Measurements from ENCODE around the gene TESK1.

Gene TESK1

GRCh38 chr9:35558185-35558584 is 46.9 kb upstream of the TESK1 start:
- Histone ChIP-seq H3K36me3 (replicated peaks; ENCODE audit: insufficient read depth, low read length) (no peaks in the 10 kb centered on the region), H3F3A (ENCODE audit: insufficient read depth, low read length) (no peaks in the 10 kb centered on the region), H3K27ac (ENCODE audit: low read length) (no peak overlapping the region), H3K4me2 (ENCODE audit: low read depth, low read length) (no peak overlapping the region), H4K20me1 (ENCODE audit: insufficient read depth, low read length) (no peaks in the 10 kb centered on the region), H3K9me2 (replicated peaks; ENCODE audit: insufficient read depth, low read length) (no peaks in the 10 kb centered on the region), H3K79me2 (ENCODE audit: low read length) (no peaks in the 10 kb centered on the region), H2AFZ (ENCODE audit: low read length) (no peak overlapping the region), H3K4me3 (ENCODE audit: low read length) (no peak overlapping the region), H3K9ac (ENCODE audit: low read length) (no peak overlapping the region), H3K27me3 (replicated peaks; ENCODE audit: insufficient read depth, low read length) (no peaks in the 10 kb centered on the region), H3K9me3 (replicated peaks; ENCODE audit: insufficient read depth, low read length) (no peaks in the 10 kb centered on the region), H3K4me1 (ENCODE audit: low read length) (no peaks in the 10 kb centered on the region)
- TF ChIP-seq EZH2phosphoT487 (IDR thresholded peaks at IDR 0.05; ENCODE audit: low read length) (no peak), EZH2 (optimal IDR thresholded peaks at IDR 0.05; ENCODE audit: low read depth, low read length) (no peak), CTCF (IDR thresholded peaks at IDR 0.05; ENCODE audit: low read length) (no peak)
- no peak for DNase-seq

GRCh38 chr9:35559792-35560530 is 45.1 kb upstream of the TESK1 start:
- no peaks in the 10 kb centered on the region for H3K9me2 ChIP-seq (replicated peaks; ENCODE audit: insufficient read depth, low read length)
- H3K79me2 ChIP-seq (ENCODE audit: low read length), result no peaks in the 10 kb centered on the region
- no peak overlapping the region for H3K4me2 ChIP-seq (ENCODE audit: low read depth, low read length)
- H3K27me3 ChIP-seq (replicated peaks; ENCODE audit: insufficient read depth, low read length), result no peaks in the 10 kb centered on the region
- DNase-seq, result no peak
- no peaks in the 10 kb centered on the region for H3K36me3 ChIP-seq (replicated peaks; ENCODE audit: insufficient read depth, low read length)
- H4K20me1 ChIP-seq (ENCODE audit: insufficient read depth, low read length), result no peaks in the 10 kb centered on the region
- H3K4me1 ChIP-seq (ENCODE audit: low read length), result no peaks in the 10 kb centered on the region
- H3K9ac ChIP-seq (ENCODE audit: low read length), result no peak overlapping the region
- H3K27ac ChIP-seq (ENCODE audit: low read length), result no peak overlapping the region
- H3F3A ChIP-seq (ENCODE audit: insufficient read depth, low read length), result no peaks in the 10 kb centered on the region
- no peak overlapping the region for H3K4me3 ChIP-seq (ENCODE audit: low read length)
- TF ChIP-seq EZH2phosphoT487 (IDR thresholded peaks at IDR 0.05; ENCODE audit: low read length) (no peak), EZH2 (optimal IDR thresholded peaks at IDR 0.05; ENCODE audit: low read depth, low read length) (no peak), CTCF (IDR thresholded peaks at IDR 0.05; ENCODE audit: low read length) (no peak)
- no peak overlapping the region for H2AFZ ChIP-seq (ENCODE audit: low read length)
- no peaks in the 10 kb centered on the region for H3K9me3 ChIP-seq (replicated peaks; ENCODE audit: insufficient read depth, low read length)

- Histone ChIP-seq H3K4me3 (ENCODE audit: low read length) (no peak overlapping the region), H3K4me2 (ENCODE audit: low read depth, low read length) (no peak overlapping the region), H3K4me1 (ENCODE audit: low read length) (no peaks in the 10 kb centered on the region), H3K36me3 (replicated peaks; ENCODE audit: insufficient read depth, low read length) (no peaks in the 10 kb centered on the region), H3K79me2 (ENCODE audit: low read length) (no peaks in the 10 kb centered on the region), H3K9me3 (replicated peaks; ENCODE audit: insufficient read depth, low read length) (no peaks in the 10 kb centered on the region), H3F3A (ENCODE audit: insufficient read depth, low read length) (no peaks in the 10 kb centered on the region), H3K27me3 (replicated peaks; ENCODE audit: insufficient read depth, low read length) (no peaks in the 10 kb centered on the region), H3K9me2 (replicated peaks; ENCODE audit: insufficient read depth, low read length) (no peaks in the 10 kb centered on the region), H4K20me1 (ENCODE audit: insufficient read depth, low read length) (no peaks in the 10 kb centered on the region), H3K27ac (ENCODE audit: low read length) (no peak overlapping the region), H3K9ac (ENCODE audit: low read length) (no peak overlapping the region), H2AFZ (ENCODE audit: low read length) (no peak overlapping the region)
- DNase-seq, result no peak
- no peak for TF ChIP-seq EZH2phosphoT487 (IDR thresholded peaks at IDR 0.05; ENCODE audit: low read length)
- TF ChIP-seq EZH2 (optimal IDR thresholded peaks at IDR 0.05; ENCODE audit: low read depth, low read length), result no peak
- TF ChIP-seq CTCF (IDR thresholded peaks at IDR 0.05; ENCODE audit: low read length), result no peak
These were observed 44.3 kb upstream of the TESK1 start for GRCh38 chr9:35560625-35561337.

Measured in MM.1S (cell line).